HCT116 (cell line): ENCODE data around the gene MYH11. TPM values are rescaled to one million over a fixed set of nuclear protein-coding genes. Genes with fewer than 3 reads are reported as not detected.

Experiments used
- ATAC-seq: fragments of 200-7000 bp; cut with Tn5 transposase; 2 replicates; pipeline ENCODE4 v1.9.1; 2020; ENCODE audit warnings: mild to moderate bottlenecking, moderate library complexity
- BruUV-seq: library from RNA; stranded (reverse); fragments of 400-500 nt; replicated peaks from 2 replicates; lab custom pipeline; 2021; lab: Mats Ljungman, UMichigan
- CTCF ChIA-PET: fragments of 300-600 bp; sonication (Branson Sonifier 250); formaldehyde crosslinking; loops from one replicate; lab custom pipeline; 2021; ENCODE audit warnings: antibody characterized with exemption; lab: Charles Lee
- POLR2A ChIA-PET: fragments of 300-600, 350-600 bp; sonication (Branson Sonifier 250); formaldehyde crosslinking; loops from one replicate; lab custom pipeline; 2021; ENCODE audit warnings: antibody characterized with exemption; lab: Charles Lee
- RAD21 ChIA-PET, 2 experiments: fragments of 300-600 bp; sonication (Branson Sonifier 250); formaldehyde crosslinking; loops; one replicate each; lab custom pipeline; 2023; ENCODE audit warnings: low total read pairs in 2 of 2; ENCODE audit not compliant: uncharacterized antibody in 2 of 2, unreplicated experiment in 2 of 2, low non-redundant PET in 1 of 2; lab: Charles Lee
- DNase-seq: peaks from one replicate; pipeline ENCODE4 v3.0.0-alpha.2; 2010; ENCODE audit warnings: low read depth, low spot score
- H2AFZ ChIP-seq: fragments of 200-600 bp; shearing (Covaris generic), sonication (generic); 2 replicates; pipeline ENCODE4 v1.6.1; 2017; ENCODE audit warnings: low read depth, mixed run types, mixed read lengths, antibody characterized with exemption, low read length; ENCODE audit not compliant: poor library complexity, severe bottlenecking
- H3K27ac ChIP-seq: 2 replicates; pipeline ENCODE4 v1.5.1; 2012; ENCODE audit warnings: low read depth, low read length
- H3K27me3 ChIP-seq: fragments of 200-600 bp; sonication (generic); 2 replicates; pipeline ENCODE4 v1.6.1; 2016; ENCODE audit warnings: mixed run types, low read length, mixed read lengths; ENCODE audit not compliant: insufficient read depth
- H3K36me3 ChIP-seq, 2 experiments: fragments of 200-500 bp in 1 of 2; fragments of 200-600 bp in 1 of 2; sonication (Bioruptor generic) in 1 of 2; sonication (generic) in 1 of 2; 2 replicates each; pipeline versions ENCODE4 v1.5.1 to v1.6.1; 2014 to 2016; ENCODE audit warnings: low read length in 2 of 2, inconsistent platforms in 1 of 2, mixed read lengths in 1 of 2, mixed run types in 1 of 2; ENCODE audit not compliant: insufficient read depth in 2 of 2, control insufficient read depth in 1 of 2
- H3K4me1 ChIP-seq, 2 experiments: fragments of 200-600 bp in 1 of 2; sonication (generic) in 1 of 2; 2 replicates each; pipeline versions ENCODE4 v1.5.1 to v1.6.1; 2012 to 2017; ENCODE audit warnings: low read length in 2 of 2, inconsistent platforms in 1 of 2, mild to moderate bottlenecking in 1 of 2, mixed read lengths in 1 of 2, mixed run types in 1 of 2, moderate library complexity in 1 of 2; ENCODE audit not compliant: insufficient read depth in 2 of 2, control insufficient read depth in 1 of 2
- H3K4me2 ChIP-seq: fragments of 200-600 bp; sonication (generic); 2 replicates; pipeline ENCODE4 v1.6.1; 2017; ENCODE audit warnings: mixed run types, low read length, mixed read lengths
- H3K4me3 ChIP-seq, 2 experiments: fragments of 200-600 bp in 1 of 2; sonication (generic) in 1 of 2; replicated peaks in 1 of 2; 2 replicates each; pipeline ENCODE4 v1.5.1; 2011 to 2016; ENCODE audit warnings: low read length in 2 of 2, control low read depth in 1 of 2, low read depth in 1 of 2, mild to moderate bottlenecking in 1 of 2, mixed read lengths in 1 of 2, mixed run types in 1 of 2
- H3K79me2 ChIP-seq: fragments of 200-600 bp; sonication (generic); 2 replicates; pipeline ENCODE4 v1.6.1; 2017; ENCODE audit warnings: mild to moderate bottlenecking, mixed run types, low read length, moderate library complexity, mixed read lengths; ENCODE audit not compliant: insufficient read depth
- H3K9ac ChIP-seq: fragments of 200-600 bp; sonication (generic); 2 replicates; pipeline ENCODE4 v1.6.1; 2016; ENCODE audit warnings: low read length, mixed read lengths
- H3K9me2 ChIP-seq: fragments of 200-600 bp; sonication (generic), shearing (Covaris generic); 2 replicates; pipeline ENCODE4 v1.6.1; 2017; ENCODE audit warnings: mixed run types, mild to moderate bottlenecking, moderate library complexity; ENCODE audit not compliant: insufficient read depth
- H3K9me3 ChIP-seq, 2 experiments: fragments of 200-500 bp in 1 of 2; fragments of 200-600 bp in 1 of 2; sonication (Bioruptor generic) in 1 of 2; sonication (generic) in 1 of 2; 2 replicates each; pipeline ENCODE4 v1.6.1; 2014 to 2017; ENCODE audit warnings: low read length in 2 of 2, mixed read lengths in 2 of 2, inconsistent platforms in 1 of 2, low read depth in 1 of 2, mild to moderate bottlenecking in 1 of 2, mixed run types in 1 of 2, moderate library complexity in 1 of 2; ENCODE audit not compliant: control insufficient read depth in 1 of 2, insufficient read depth in 1 of 2
- H4K20me1 ChIP-seq: fragments of 200-600 bp; sonication (generic), shearing (Covaris generic); 2 replicates; pipeline ENCODE4 v1.6.1; 2017; ENCODE audit warnings: mixed run types, mild to moderate bottlenecking, moderate library complexity; ENCODE audit not compliant: insufficient read depth
- CBX3 ChIP-seq: IDR thresholded peaks from 2 replicates; pipeline ENCODE4 v1.6.1; 2012; ENCODE audit warnings: low read depth
- CEBPB ChIP-seq: IDR thresholded peaks from 2 replicates; pipeline ENCODE4 v1.6.1; 2012; ENCODE audit warnings: low read depth
- EZH2 ChIP-seq: fragments of 200-600 bp; sonication (generic); IDR thresholded peaks from 2 replicates; pipeline ENCODE4 v1.6.1; 2017; ENCODE audit warnings: antibody characterized with exemption, mixed run types
- JUND ChIP-seq: IDR thresholded peaks from 2 replicates; pipeline ENCODE4 v1.6.1; 2012
- POLR2AphosphoS5 ChIP-seq: IDR thresholded peaks from 2 replicates; pipeline ENCODE4 v1.6.1; 2011; ENCODE audit warnings: mild to moderate bottlenecking, low read depth, low read length, moderate library complexity
- RAD21 ChIP-seq: IDR thresholded peaks from 2 replicates; pipeline ENCODE4 v1.6.1; 2012; ENCODE audit warnings: low read depth, mild to moderate bottlenecking
- SP1 ChIP-seq: IDR thresholded peaks from 2 replicates; pipeline ENCODE4 v1.6.1; 2012; ENCODE audit warnings: low read depth
- SRF ChIP-seq: IDR thresholded peaks from 2 replicates; pipeline ENCODE4 v1.6.1; 2012; ENCODE audit warnings: low read depth
- TCF7L2 ChIP-seq: IDR thresholded peaks from 2 replicates; pipeline ENCODE4 v1.7.0; 2011; ENCODE audit warnings: borderline replicate concordance, inconsistent platforms; ENCODE audit not compliant: insufficient read depth, insufficient read length; ENCODE audit errors: extremely low read depth
- YY1 ChIP-seq: IDR thresholded peaks from 2 replicates; pipeline ENCODE4 v1.6.1; 2011; ENCODE audit warnings: low read length, low read depth, moderate library complexity, mild to moderate bottlenecking; ENCODE audit not compliant: insufficient replicate concordance; ENCODE audit errors: extremely low read depth
- intact Hi-C: fragments of 100-400 bp; cut with micrococcal nuclease; formaldehyde crosslinking; loops from 2 replicates; pipeline ENCODE4 v1.10.0; 2022
- total RNA-seq: library from RNA; stranded (reverse); gene quantifications from one replicate; pipeline ENCODE4 v1.2.1, GENCODE V29; 2021; ENCODE audit not compliant: unreplicated experiment
- TF ChIP-seq, protein P1 (sequence below): IDR thresholded peaks from 2 replicates; pipeline ENCODE4 v1.6.1; 2012
- TF ChIP-seq, protein P2 (sequence below): IDR thresholded peaks from 2 replicates; pipeline ENCODE4 v1.6.1; 2012; ENCODE audit warnings: low read depth
- TF ChIP-seq, protein P3 (sequence below): IDR thresholded peaks from 2 replicates; pipeline ENCODE4 v1.6.1; 2012

MYH11 gene
- total RNA-seq, 1 experiment from 2014 or later: 0.61 TPM

DNA sequence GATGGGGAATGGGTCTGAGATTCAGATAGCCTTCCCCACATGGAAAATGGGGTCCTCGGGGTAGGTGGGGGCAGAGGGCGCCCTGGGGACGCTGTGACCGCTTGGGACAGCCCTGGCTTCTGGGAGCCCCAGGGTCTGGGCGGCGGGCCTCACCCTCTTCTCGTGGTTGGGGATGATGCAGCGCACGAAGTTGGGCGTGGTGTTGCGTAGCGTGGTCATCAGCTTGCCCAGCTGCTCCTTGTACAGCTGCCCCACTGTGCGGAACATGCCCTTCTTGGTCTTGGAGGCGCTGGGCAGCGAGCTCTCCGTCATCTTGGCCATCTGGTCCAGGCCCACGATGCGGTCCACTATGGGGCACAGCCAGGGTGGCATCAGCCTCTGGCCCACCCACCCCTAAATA is 106.8 kb downstream of the MYH11 start:
- Histone ChIP-seq H3K36me3 (no peaks in the 10 kb centered on the region), H3K9ac (no peak overlapping the region), H3K4me3 (no peak overlapping the region), H3K4me1 (peaks cover 0 to 3% of the 10 kb centered on the region in 2 experiments; a peak in 3 of 4 replicates), H3K79me2 (no peaks in the 10 kb centered on the region), H3K9me2 (no peaks in the 10 kb centered on the region), H3K27ac (no peak overlapping the region), H3K27me3 (no peaks in the 10 kb centered on the region), H3K4me2 (no peak overlapping the region), H4K20me1 (no peaks in the 10 kb centered on the region), H3K9me3 (no peaks in the 10 kb centered on the region), H2AFZ (no peak overlapping the region)
- TF ChIP-seq, protein P1, sequence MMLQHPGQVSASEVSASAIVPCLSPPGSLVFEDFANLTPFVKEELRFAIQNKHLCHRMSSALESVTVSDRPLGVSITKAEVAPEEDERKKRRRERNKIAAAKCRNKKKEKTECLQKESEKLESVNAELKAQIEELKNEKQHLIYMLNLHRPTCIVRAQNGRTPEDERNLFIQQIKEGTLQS: no peak
- TF ChIP-seq CEBPB (no peak), POLR2AphosphoS5 (no peak), SP1 (no peak), YY1 (no peak), JUND (no peak), EZH2 (no peak), CBX3 (no peak), RAD21 (no peak), TCF7L2 (no peak), SRF (no peak)
- TF ChIP-seq, protein P2, sequence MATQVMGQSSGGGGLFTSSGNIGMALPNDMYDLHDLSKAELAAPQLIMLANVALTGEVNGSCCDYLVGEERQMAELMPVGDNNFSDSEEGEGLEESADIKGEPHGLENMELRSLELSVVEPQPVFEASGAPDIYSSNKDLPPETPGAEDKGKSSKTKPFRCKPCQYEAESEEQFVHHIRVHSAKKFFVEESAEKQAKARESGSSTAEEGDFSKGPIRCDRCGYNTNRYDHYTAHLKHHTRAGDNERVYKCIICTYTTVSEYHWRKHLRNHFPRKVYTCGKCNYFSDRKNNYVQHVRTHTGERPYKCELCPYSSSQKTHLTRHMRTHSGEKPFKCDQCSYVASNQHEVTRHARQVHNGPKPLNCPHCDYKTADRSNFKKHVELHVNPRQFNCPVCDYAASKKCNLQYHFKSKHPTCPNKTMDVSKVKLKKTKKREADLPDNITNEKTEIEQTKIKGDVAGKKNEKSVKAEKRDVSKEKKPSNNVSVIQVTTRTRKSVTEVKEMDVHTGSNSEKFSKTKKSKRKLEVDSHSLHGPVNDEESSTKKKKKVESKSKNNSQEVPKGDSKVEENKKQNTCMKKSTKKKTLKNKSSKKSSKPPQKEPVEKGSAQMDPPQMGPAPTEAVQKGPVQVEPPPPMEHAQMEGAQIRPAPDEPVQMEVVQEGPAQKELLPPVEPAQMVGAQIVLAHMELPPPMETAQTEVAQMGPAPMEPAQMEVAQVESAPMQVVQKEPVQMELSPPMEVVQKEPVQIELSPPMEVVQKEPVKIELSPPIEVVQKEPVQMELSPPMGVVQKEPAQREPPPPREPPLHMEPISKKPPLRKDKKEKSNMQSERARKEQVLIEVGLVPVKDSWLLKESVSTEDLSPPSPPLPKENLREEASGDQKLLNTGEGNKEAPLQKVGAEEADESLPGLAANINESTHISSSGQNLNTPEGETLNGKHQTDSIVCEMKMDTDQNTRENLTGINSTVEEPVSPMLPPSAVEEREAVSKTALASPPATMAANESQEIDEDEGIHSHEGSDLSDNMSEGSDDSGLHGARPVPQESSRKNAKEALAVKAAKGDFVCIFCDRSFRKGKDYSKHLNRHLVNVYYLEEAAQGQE: no peak
- TF ChIP-seq, protein P3, sequence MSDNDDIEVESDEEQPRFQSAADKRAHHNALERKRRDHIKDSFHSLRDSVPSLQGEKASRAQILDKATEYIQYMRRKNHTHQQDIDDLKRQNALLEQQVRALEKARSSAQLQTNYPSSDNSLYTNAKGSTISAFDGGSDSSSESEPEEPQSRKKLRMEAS: no peak
- DNase-seq (no peak), ATAC-seq (no peak)
- BruUV-seq: no TSS peak
- POLR2A ChIA-PET: interaction anchor here (0.5 kb wide), 1 partner anchor 157 kb away, joined by 3 read pairs; no protein-coding TSS in a partner anchor
- intact Hi-C loops: no loop called here
- CTCF ChIA-PET: no interaction called here
- RAD21 ChIA-PET: no interaction called here
